Thyroid gland (tissue), 4 donors: Measurements from ENCODE around the gene STMP1. TPM values are rescaled to one million over a fixed set of nuclear protein-coding genes. Genes with fewer than 3 reads are reported as not detected.

Experiments used
- DNase-seq, 2 donors: peaks; one replicate each; pipeline ENCODE4 v3.0.0-alpha.2; 2019
- H3K27ac ChIP-seq, 3 donors: fragments of 200-600 bp; sonication (generic); 1 replicate in 2 of 3; 2 replicates in 1 of 3; pipeline ENCODE4 v1.5.1; 2016 to 2019; ENCODE audit warnings: mild to moderate bottlenecking in 1 of 3, moderate library complexity in 1 of 3
- H3K27me3 ChIP-seq: fragments of 200-600 bp; sonication (generic); one replicate; pipeline ENCODE4 v1.5.1; 2019
- H3K36me3 ChIP-seq, 2 donors: fragments of 200-600 bp; sonication (generic); one replicate each; pipeline ENCODE4 v1.5.1; 2016 to 2019
- H3K4me1 ChIP-seq, 2 donors: fragments of 200-600 bp; sonication (generic); one replicate each; pipeline ENCODE4 v1.5.1; 2017 to 2019
- H3K4me3 ChIP-seq, 3 donors: fragments of 200-600 bp; sonication (generic); replicated peaks in 1 of 3; 1 replicate in 2 of 3; 2 replicates in 1 of 3; pipeline ENCODE4 v1.5.1; 2016; ENCODE audit warnings: mild to moderate bottlenecking in 1 of 3
- H3K9me3 ChIP-seq: fragments of 200-600 bp; sonication (generic); one replicate; pipeline ENCODE4 v1.5.1; 2017
- POLR2A ChIP-seq, 2 donors: fragments of 450-650 bp; IDR thresholded peaks; one replicate each; pipeline ENCODE4 v1.6.1; 2017; ENCODE audit warnings: antibody characterized with exemption in 2 of 2, mild to moderate bottlenecking in 2 of 2, moderate library complexity in 1 of 2
- WGBS, 2 donors: methylation state at CpG; one replicate each; pipeline ENCODE4 v1.1.5; 2017; 5-methylcytosine and 5-hydroxymethylcytosine counted together
- intact Hi-C: fragments of 100-400 bp; cut with DNase I; formaldehyde crosslinking; loops from one replicate; pipeline ENCODE4 v1.15.1; 2023
- total RNA-seq, 4 donors: library from RNA; depleted of rRNA; stranded (reverse); fragments of >200 nt; gene quantifications; one replicate each; pipeline ENCODE4 v1.2.3, GENCODE V29; 2016
- TF ChIP-seq, protein P1 (sequence below), 6 experiments: fragments of 200-600 bp in 3 of 6; fragments of 450-650 bp in 3 of 6; sonication (generic) in 3 of 6; IDR thresholded peaks; one replicate each; pipeline ENCODE4 v1.5.1; 2016 to 2019; ENCODE audit warnings: antibody characterized with exemption in 6 of 6, mild to moderate bottlenecking in 2 of 6, inconsistent platforms in 1 of 6, moderate library complexity in 1 of 6

The STMP1 gene
- total RNA-seq, 4 donors from 2014 or later = 28.2 to 42.2 (median 38.6) TPM

DNA sequence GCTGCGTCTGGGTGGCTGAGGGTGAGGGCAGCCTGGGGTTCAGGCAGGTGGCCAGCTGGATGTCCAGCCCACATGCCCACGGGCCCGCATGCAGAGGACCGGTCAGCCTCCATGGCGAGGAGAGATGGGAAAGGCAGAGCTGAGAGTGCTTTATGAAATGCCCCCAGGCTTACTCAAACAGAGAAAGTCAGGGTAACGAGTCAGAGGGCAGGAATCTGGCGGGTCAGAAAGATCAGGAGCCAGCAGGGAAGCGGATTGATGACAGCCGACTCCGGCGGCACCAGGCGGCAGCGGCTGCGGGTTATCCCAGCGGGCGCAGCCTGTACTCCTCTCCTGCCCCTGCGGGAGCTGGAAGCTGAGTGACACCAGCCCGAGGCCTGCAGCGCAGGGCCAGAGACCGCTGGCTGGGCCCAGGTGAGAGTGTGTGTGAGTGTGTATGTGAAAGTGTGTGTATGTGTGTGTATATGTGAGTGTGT, 52.3 kb downstream of the STMP1 start:
- Histone ChIP-seq H3K36me3 (no peaks in the 10 kb centered on the region), H3K27me3 (no peaks in the 10 kb centered on the region), H3K4me1 (peaks cover 12 to 23% of the 10 kb centered on the region in 2 donors), H3K4me3 (no peak overlapping the region), H3K27ac (no peak overlapping the region), H3K9me3 (no peaks in the 10 kb centered on the region)
- 82 to 85% methylated on average over 17 to 20 of the region's 20 CpGs for WGBS, 2 donors
- no peak for DNase-seq
- TF ChIP-seq, protein P1, sequence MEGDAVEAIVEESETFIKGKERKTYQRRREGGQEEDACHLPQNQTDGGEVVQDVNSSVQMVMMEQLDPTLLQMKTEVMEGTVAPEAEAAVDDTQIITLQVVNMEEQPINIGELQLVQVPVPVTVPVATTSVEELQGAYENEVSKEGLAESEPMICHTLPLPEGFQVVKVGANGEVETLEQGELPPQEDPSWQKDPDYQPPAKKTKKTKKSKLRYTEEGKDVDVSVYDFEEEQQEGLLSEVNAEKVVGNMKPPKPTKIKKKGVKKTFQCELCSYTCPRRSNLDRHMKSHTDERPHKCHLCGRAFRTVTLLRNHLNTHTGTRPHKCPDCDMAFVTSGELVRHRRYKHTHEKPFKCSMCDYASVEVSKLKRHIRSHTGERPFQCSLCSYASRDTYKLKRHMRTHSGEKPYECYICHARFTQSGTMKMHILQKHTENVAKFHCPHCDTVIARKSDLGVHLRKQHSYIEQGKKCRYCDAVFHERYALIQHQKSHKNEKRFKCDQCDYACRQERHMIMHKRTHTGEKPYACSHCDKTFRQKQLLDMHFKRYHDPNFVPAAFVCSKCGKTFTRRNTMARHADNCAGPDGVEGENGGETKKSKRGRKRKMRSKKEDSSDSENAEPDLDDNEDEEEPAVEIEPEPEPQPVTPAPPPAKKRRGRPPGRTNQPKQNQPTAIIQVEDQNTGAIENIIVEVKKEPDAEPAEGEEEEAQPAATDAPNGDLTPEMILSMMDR (IDR thresholded peaks at IDR 0.05) = no peak
- TF ChIP-seq POLR2A (IDR thresholded peaks at IDR 0.05) = no peak
- intact Hi-C loops = no loop called here

DNA sequence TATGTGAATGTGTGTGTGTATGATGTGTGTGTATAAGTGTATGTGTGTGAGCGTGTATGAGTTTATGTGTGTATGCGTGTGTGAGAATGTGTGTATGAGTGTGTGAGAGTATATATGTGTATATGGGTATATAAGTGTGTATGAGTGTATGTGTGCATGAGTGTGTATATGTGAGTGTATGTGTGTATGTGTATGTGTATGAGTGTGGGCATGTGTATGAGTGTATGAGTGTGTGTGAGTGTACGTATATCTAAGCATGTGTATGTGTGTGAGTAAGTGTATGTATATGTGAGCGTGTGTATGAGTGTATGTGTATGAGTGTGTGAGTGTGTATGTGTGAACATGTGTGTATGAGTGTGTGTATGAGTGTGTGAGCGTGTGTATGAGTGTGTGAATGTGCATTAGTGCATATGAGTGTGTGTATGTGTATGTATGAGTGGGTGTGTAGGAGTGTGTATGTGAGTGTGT, 52.8 kb downstream of the STMP1 start:
- 94% methylated on average over 5 of the region's 5 CpGs for WGBS, 2 donors
- H3K27me3 ChIP-seq = no peaks in the 10 kb centered on the region
- DNase-seq = no peak
- no peaks in the 10 kb centered on the region for H3K9me3 ChIP-seq
- TF ChIP-seq POLR2A (IDR thresholded peaks at IDR 0.05) = no peak
- TF ChIP-seq, protein P1 (IDR thresholded peaks at IDR 0.05) = no peak
- H3K4me1 ChIP-seq = peaks cover 9 to 19% of the 10 kb centered on the region in 2 donors
- intact Hi-C loops = no loop called here
- H3K36me3 ChIP-seq = no peaks in the 10 kb centered on the region
- H3K27ac ChIP-seq = no peak overlapping the region
- H3K4me3 ChIP-seq = no peak overlapping the region

DNA sequence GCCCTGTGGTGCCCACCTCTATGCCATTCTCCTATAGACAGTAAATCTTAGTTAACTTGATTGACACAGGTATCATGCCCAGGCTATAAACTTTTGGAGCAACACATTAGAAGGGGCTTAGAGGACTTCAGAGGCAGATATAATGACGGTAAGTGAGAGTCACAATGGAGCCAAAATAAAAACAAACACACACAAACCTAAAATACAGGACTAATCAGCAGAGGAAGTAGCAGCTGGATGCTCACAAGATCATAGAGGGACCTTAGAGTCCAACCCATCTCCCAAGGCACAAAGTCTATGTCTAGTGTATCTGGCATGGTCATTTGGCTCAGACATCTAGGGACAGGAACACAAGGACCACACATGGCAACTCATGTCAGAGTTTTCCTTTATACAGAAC, 53.4 kb downstream of the STMP1 start:
- no peak for DNase-seq
- Histone ChIP-seq H3K4me1 (peaks cover 6 to 16% of the 10 kb centered on the region in 2 donors), H3K36me3 (no peaks in the 10 kb centered on the region), H3K27me3 (no peaks in the 10 kb centered on the region), H3K9me3 (no peaks in the 10 kb centered on the region), H3K4me3 (no peak overlapping the region), H3K27ac (no peak overlapping the region)
- 86 to 90% methylated on average over 1 of the region's 1 CpG for WGBS, 2 donors
- TF ChIP-seq, protein P1 (IDR thresholded peaks at IDR 0.05) = no peak
- no peak for TF ChIP-seq POLR2A (IDR thresholded peaks at IDR 0.05)
- intact Hi-C loops = no loop called here

DNA sequence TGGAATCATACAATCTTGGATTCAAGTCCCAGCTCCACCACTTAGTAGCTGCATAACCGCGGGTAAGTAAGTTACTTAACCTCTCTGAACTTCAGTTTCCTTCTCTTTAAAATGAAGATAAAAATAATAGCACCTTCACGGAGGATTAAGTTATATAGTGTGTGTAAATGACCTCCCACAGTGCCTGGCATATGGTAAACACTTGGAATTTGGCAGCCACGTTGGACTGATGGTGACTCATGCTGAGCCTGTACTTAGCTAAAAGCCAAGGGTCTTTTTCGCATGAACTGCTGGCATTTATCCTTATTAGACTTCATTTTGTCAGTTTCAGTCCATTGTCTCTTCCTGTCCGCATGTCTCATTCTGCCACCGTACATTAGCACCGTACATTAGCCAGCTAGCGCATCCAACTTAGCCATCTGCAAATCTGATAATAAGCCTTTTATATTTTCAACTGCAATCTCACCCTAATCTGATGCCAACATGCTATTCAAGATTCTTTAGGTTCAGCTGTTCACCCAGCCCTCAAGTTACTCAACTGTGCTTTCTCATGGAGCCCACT, 54.4 kb downstream of the STMP1 start:
- TF ChIP-seq POLR2A (IDR thresholded peaks at IDR 0.05) = no peak
- TF ChIP-seq, protein P1 (IDR thresholded peaks at IDR 0.05) = no peak
- WGBS, 2 donors = 68 to 81% methylated on average over 9 of the region's 9 CpGs

DNA sequence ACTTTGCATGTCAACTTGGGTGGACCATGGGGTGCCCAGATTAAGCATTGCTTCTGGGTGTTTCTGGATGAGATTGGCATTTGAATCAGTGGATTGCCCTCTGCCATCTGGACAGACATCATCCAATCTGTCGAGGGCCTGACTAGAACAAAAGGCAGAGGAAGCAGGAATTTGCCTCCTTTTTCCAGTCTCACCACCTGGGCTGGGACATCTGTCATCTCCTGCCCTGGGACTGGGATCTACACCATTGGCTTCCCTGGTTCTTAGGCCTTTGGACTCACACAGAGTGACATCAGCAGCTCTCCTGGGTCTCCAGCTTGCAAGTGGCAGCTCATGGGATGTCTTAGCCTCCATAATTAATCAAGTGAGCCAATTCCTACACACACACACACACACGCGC, 55.4 kb downstream of the STMP1 start:
- Histone ChIP-seq H3K27me3 (no peaks in the 10 kb centered on the region), H3K4me3 (no peak overlapping the region), H3K4me1 (peaks cover 0 to 7% of the 10 kb centered on the region in 2 donors), H3K27ac (no peak overlapping the region), H3K9me3 (no peaks in the 10 kb centered on the region), H3K36me3 (no peaks in the 10 kb centered on the region)
- TF ChIP-seq POLR2A (IDR thresholded peaks at IDR 0.05) = no peak
- TF ChIP-seq, protein P1 (IDR thresholded peaks at IDR 0.05) = no peak
- WGBS, 2 donors = 53 to 87% methylated on average over 3 of the region's 3 CpGs
- intact Hi-C loops = no loop called here
- DNase-seq = no peak

More for the DNA sequence above, 54.4 kb downstream of the STMP1 start:
- no peaks in the 10 kb centered on the region for H3K27me3 ChIP-seq
- H3K4me3 ChIP-seq = no peak overlapping the region
- no peaks in the 10 kb centered on the region for H3K36me3 ChIP-seq
- H3K9me3 ChIP-seq = no peaks in the 10 kb centered on the region
- no peak for DNase-seq
- H3K27ac ChIP-seq = no peak overlapping the region
- H3K4me1 ChIP-seq = peaks cover 0 to 11% of the 10 kb centered on the region in 2 donors
- intact Hi-C loops = no loop called here
